Sigmoid colon (tissue), 7 donors: ENCODE data around the gene F2RL1. TPM values are rescaled to one million over a fixed set of nuclear protein-coding genes. Genes with fewer than 3 reads are reported as not detected.
"Not testable (repeated sequence)": the region's sequence is repeated elsewhere in the genome, so short reads cannot be mapped to it uniquely, and the experiment has no call there.

ENCODE experiments used
- DNase-seq: peaks from one replicate; pipeline ENCODE4 v3.0.0-alpha.2; 2019
- H3K27ac ChIP-seq, 4 donors: fragments of 200-600 bp; sonication (generic); one replicate each; pipeline ENCODE4 v1.5.1; 2016 to 2019; ENCODE audit warnings: mild to moderate bottlenecking in 1 of 4
- H3K27me3 ChIP-seq, 3 donors: fragments of 200-600 bp; sonication (generic); one replicate each; pipeline ENCODE4 v1.5.1; 2019; ENCODE audit warnings: mild to moderate bottlenecking in 1 of 3
- H3K36me3 ChIP-seq, 4 donors: fragments of 200-600 bp; sonication (generic); one replicate each; pipeline ENCODE4 v1.5.1; 2016 to 2019
- H3K4me1 ChIP-seq, 4 donors: fragments of 200-600 bp; sonication (generic); one replicate each; pipeline ENCODE4 v1.5.1; 2017 to 2019
- H3K4me3 ChIP-seq, 4 donors: fragments of 200-600 bp; sonication (generic); one replicate each; pipeline ENCODE4 v1.5.1; 2017 to 2019; ENCODE audit warnings: mild to moderate bottlenecking in 2 of 4, moderate library complexity in 1 of 4
- H3K9me3 ChIP-seq, 4 donors: fragments of 200-600 bp in 3 of 4; sonication (generic) in 3 of 4; one replicate each; pipeline versions ENCODE4 v1.5.1 to v1.6.1; 2013 to 2019
- EP300 ChIP-seq, 4 donors: sonication (generic); formaldehyde crosslinking; IDR thresholded peaks; one replicate each; pipeline ENCODE4 v1.6.1; 2017; ENCODE audit warnings: antibody characterized with exemption in 4 of 4
- POLR2A ChIP-seq, 2 donors: fragments of 450-650 bp; IDR thresholded peaks; one replicate each; pipeline ENCODE4 v1.6.1; 2016; ENCODE audit warnings: antibody characterized with exemption in 2 of 2, mild to moderate bottlenecking in 2 of 2, moderate library complexity in 2 of 2
- POLR2AphosphoS5 ChIP-seq, 4 donors: sonication (generic); formaldehyde crosslinking; IDR thresholded peaks; one replicate each; pipeline ENCODE4 v1.6.1; 2017; ENCODE audit warnings: antibody characterized with exemption in 4 of 4
- WGBS, 2 donors: extraction: QIAGEN DNeasy Blood & Tissue Kit; methylation state at CpG; one replicate each; pipeline ENCODE4 v1.1.7; 2013; 5-methylcytosine and 5-hydroxymethylcytosine counted together
- intact Hi-C: fragments of 100-400 bp; cut with DNase I; formaldehyde crosslinking; loops from one replicate; pipeline ENCODE4 v1.15.1; 2023
- polyA plus RNA-seq, 3 donors: library from polyadenylated mRNA; stranded (reverse); fragments of 200-250 nt; gene quantifications; one replicate each; pipeline ENCODE4 v1.2.3, GENCODE V29; 2013
- total RNA-seq, 4 donors: library from RNA; depleted of rRNA; stranded (reverse); fragments of >200 nt; gene quantifications; one replicate each; pipeline ENCODE4 v1.1.0, GENCODE V29; 2016
- TF ChIP-seq, protein P1 (sequence below), 4 experiments: fragments of 450-650 bp in 3 of 4; fragments of 200-600 bp in 1 of 4; IDR thresholded peaks; one replicate each; pipeline ENCODE4 v1.5.1; 2016 to 2019; ENCODE audit warnings: antibody characterized with exemption in 4 of 4, mild to moderate bottlenecking in 3 of 4, moderate library complexity in 2 of 4
- donor health status: healthy with polysubstance abuse.
- donor health status: Bipolar disorder and iron deficiency.
- donor health status: healthy.

F2RL1 gene
- total and polyA plus RNA-seq, 7 donors: 0.16 to 51.7 (median 0.55) TPM

DNA sequence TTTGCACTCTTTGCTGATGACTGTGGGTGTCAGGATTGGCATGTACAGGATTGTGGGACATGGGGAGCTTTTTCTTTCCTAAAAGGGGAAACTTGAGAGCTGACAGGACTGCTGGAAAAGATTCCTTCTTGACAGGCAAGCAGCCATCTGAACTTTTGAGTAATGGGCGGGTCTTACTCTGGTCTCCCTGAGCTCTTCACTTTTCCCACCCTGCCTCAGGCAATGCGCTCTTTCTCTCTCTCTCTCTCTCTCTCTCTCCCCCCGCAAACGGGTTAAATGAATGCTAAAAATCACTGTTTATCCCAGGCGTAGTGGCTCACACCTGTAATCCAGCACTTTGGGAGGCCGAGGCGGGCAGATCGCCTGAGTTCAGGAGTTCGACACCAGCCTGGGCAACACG is 37.1 kb upstream of the F2RL1 start:
- intact Hi-C loops: no loop called here
- no peak for DNase-seq
- Histone ChIP-seq H3K27me3 (no peaks in the 10 kb centered on the region), H3K36me3 (no peaks in the 10 kb centered on the region), H3K4me1 (no peaks in the 10 kb centered on the region), H3K27ac (no peak overlapping the region), H3K9me3 (no peaks in the 10 kb centered on the region), H3K4me3 (no peak overlapping the region)
- TF ChIP-seq, protein P1, sequence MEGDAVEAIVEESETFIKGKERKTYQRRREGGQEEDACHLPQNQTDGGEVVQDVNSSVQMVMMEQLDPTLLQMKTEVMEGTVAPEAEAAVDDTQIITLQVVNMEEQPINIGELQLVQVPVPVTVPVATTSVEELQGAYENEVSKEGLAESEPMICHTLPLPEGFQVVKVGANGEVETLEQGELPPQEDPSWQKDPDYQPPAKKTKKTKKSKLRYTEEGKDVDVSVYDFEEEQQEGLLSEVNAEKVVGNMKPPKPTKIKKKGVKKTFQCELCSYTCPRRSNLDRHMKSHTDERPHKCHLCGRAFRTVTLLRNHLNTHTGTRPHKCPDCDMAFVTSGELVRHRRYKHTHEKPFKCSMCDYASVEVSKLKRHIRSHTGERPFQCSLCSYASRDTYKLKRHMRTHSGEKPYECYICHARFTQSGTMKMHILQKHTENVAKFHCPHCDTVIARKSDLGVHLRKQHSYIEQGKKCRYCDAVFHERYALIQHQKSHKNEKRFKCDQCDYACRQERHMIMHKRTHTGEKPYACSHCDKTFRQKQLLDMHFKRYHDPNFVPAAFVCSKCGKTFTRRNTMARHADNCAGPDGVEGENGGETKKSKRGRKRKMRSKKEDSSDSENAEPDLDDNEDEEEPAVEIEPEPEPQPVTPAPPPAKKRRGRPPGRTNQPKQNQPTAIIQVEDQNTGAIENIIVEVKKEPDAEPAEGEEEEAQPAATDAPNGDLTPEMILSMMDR (IDR thresholded peaks at IDR 0.05): no peak
- no peak for TF ChIP-seq POLR2A (IDR thresholded peaks at IDR 0.05)
- WGBS, 2 donors: 93 to 97% methylated on average over 10 of the region's 10 CpGs

DNA sequence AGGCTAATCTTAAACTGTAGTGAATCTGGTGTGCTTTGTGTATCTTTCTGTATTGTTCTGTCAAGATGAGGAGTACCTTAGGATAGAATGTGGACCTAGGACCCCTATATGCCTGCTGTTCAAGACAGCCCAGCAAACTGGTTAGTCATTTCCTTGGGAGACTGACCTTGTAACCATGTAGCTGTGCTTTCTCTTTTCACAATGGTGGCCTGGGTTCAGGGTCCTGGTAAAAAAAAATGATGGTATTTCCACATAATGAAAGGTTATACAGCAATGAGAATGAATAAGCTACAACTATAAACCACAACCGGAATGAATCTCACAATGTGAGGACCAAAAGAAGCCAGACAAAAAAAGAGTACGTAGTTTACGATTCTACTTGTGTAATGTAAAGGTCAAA is 36.4 kb upstream of the F2RL1 start:
- 68 to 83% methylated on average over 3 of the region's 3 CpGs for WGBS, 2 donors

DNA sequence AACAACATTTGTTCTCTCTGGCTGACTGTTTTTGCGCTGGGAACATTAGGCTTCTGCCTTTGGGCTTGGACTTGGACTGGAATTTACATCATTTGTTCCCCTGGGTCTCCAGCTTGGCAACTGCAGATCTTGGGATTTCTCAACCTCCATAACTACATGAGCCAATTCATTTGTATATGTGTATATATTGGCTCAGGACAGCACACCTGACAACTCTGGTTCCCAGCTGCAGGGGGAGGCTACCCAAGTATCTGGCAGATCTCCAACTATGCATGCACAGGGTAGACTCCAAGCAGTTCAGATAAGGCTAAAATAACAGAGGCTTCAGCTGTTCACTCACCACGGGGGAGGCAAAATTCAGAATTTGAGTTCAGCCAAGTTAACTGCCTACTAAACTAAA is 31.6 kb upstream of the F2RL1 start:
- Histone ChIP-seq H3K27ac (peak overlapping the region in 3 of 4 donors; percentile 6 to 40 (median 18)), H3K36me3 (no peaks in the 10 kb centered on the region), H3K9me3 (no peaks in the 10 kb centered on the region), H3K4me1 (no peaks in the 10 kb centered on the region), H3K27me3 (no peaks in the 10 kb centered on the region), H3K4me3 (no peak overlapping the region)
- no peak for TF ChIP-seq EP300 (IDR thresholded peaks at IDR 0.05)
- TF ChIP-seq, protein P1 (IDR thresholded peaks at IDR 0.05): no peak
- TF ChIP-seq POLR2AphosphoS5 (IDR thresholded peaks at IDR 0.05): peak; percentile 7 to 45 (median 30)
- no peak for TF ChIP-seq POLR2A (IDR thresholded peaks at IDR 0.05)
- intact Hi-C loops: no loop called here
- DNase-seq: peak; percentile 80
- 38 to 66% methylated on average over 2 of the region's 2 CpGs for WGBS, 2 donors

More for the DNA sequence above, 36.4 kb upstream of the F2RL1 start:
- Histone ChIP-seq H3K27ac (no peak overlapping the region), H3K36me3 (no peaks in the 10 kb centered on the region), H3K4me1 (no peaks in the 10 kb centered on the region), H3K4me3 (no peak overlapping the region), H3K9me3 (no peaks in the 10 kb centered on the region), H3K27me3 (no peaks in the 10 kb centered on the region)
- TF ChIP-seq POLR2AphosphoS5 (IDR thresholded peaks at IDR 0.05) (no peak), POLR2A (IDR thresholded peaks at IDR 0.05) (no peak), EP300 (IDR thresholded peaks at IDR 0.05) (no peak)
- TF ChIP-seq, protein P1 (IDR thresholded peaks at IDR 0.05): no peak
- no peak for DNase-seq
- intact Hi-C loops: no loop called here

DNA sequence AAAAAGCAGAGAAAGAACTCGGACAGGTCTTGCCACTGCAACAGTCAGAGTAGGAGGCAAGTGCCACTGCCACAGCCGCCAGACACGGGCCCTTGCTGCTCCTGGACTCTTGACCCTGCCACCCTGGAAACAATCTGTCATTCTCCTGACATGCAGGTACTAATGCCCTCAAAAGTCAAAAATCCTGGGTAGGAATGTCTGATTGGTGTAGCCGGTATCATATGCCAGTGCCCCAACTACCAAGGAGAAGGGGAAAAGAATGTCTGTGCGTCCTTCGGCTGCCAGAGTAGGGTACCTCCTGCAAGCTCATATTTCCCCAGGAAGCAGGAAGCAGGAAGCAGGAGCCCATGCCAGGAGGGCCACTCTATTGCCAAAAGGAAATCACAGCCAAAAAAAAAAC is 30.5 kb upstream of the F2RL1 start:
- Histone ChIP-seq H3K27ac (peak overlapping the region in 1 of 4 donors; percentile 40), H3K27me3 (no peaks in the 10 kb centered on the region), H3K4me3 (no peak overlapping the region), H3K36me3 (no peaks in the 10 kb centered on the region), H3K9me3 (no peaks in the 10 kb centered on the region), H3K4me1 (no peaks in the 10 kb centered on the region)
- DNase-seq: no peak
- intact Hi-C loops: no loop called here
- TF ChIP-seq, protein P1 (IDR thresholded peaks at IDR 0.05): no peak
- TF ChIP-seq POLR2AphosphoS5 (IDR thresholded peaks at IDR 0.05) (no peak), POLR2A (IDR thresholded peaks at IDR 0.05) (no peak), EP300 (IDR thresholded peaks at IDR 0.05) (no peak)
- 26 to 73% methylated on average over 6 of the region's 6 CpGs for WGBS, 2 donors

DNA sequence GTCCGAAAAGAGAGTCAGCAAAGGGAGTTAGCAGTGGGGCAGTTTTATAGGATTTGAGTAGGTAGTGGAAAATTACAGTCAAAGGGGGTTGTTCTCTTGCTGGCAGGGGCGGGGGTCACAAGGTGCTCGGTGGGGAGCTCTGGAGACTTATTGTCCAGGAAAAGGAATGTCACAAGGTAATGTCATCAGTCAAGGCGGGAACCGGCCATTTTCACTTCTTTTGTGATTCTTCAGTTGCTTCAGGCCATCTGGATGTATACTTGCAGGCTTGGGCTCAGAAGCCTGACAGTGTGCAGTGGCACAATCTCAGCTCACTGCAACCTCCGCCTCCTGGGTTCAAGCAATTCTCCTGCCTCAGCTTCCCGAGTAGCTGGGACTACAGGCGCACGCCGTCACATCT is 29.6 kb upstream of the F2RL1 start:
- DNase-seq, H3K36me3 ChIP-seq, H3K27me3 ChIP-seq, H3K4me1 ChIP-seq, H3K4me3 ChIP-seq, H3K27ac ChIP-seq, H3K9me3 ChIP-seq, intact Hi-C loops: not testable (repeated sequence)
- 97 to 98% methylated on average over 10 of the region's 10 CpGs for WGBS, 2 donors
